MCF 10A (cell line): ENCODE measurements around the gene GTSE1. TPM values are rescaled to one million over a fixed set of nuclear protein-coding genes. Genes with fewer than 3 reads are reported as not detected.

Source experiments
- BruUV-seq: library from RNA; stranded (reverse); fragments of 400-500 nt; replicated peaks from 2 replicates; lab custom pipeline; 2021; lab: Mats Ljungman, UMichigan
- CTCF ChIA-PET: fragments of 300-600 bp; sonication (Branson Sonifier 250); formaldehyde crosslinking; extraction: SDS; loops from one replicate; lab custom pipeline; 2021; ENCODE audit warnings: antibody characterized with exemption, inconsistent platforms; lab: Yijun Ruan, JAX
- POLR2A ChIA-PET: fragments of 300-600, 350-650 bp; sonication (Branson Sonifier 250); formaldehyde crosslinking; extraction: SDS; loops from one replicate; lab custom pipeline; 2020; ENCODE audit warnings: antibody characterized with exemption, inconsistent platforms; lab: Yijun Ruan, JAX
- DNase-seq: peaks from one replicate; pipeline ENCODE4 v3.0.0-alpha.2; 2018; ENCODE audit not compliant: unreplicated experiment
- H3K27ac Mint-ChIP-seq: one replicate; pipeline ENCODE4 v1.8.0; 2022; ENCODE audit warnings: mild to moderate bottlenecking, low read depth, mixed read lengths; ENCODE audit not compliant: unreplicated experiment
- H3K27me3 Mint-ChIP-seq: one replicate; pipeline ENCODE4 v1.8.0; 2022; ENCODE audit warnings: mixed read lengths; ENCODE audit not compliant: insufficient read depth, unreplicated experiment
- H3K36me3 Mint-ChIP-seq: one replicate; pipeline ENCODE4 v1.8.0; 2022; ENCODE audit warnings: mild to moderate bottlenecking, moderate library complexity, mixed read lengths; ENCODE audit not compliant: insufficient read depth, unreplicated experiment
- H3K4me1 Mint-ChIP-seq: one replicate; pipeline ENCODE4 v1.8.0; 2022; ENCODE audit warnings: mixed read lengths; ENCODE audit not compliant: insufficient read depth, unreplicated experiment
- H3K4me3 Mint-ChIP-seq: one replicate; pipeline ENCODE4 v1.8.0; 2022; ENCODE audit warnings: mild to moderate bottlenecking, moderate library complexity, mixed read lengths; ENCODE audit not compliant: unreplicated experiment
- H3K9me3 Mint-ChIP-seq: one replicate; pipeline ENCODE4 v1.8.0; 2022; ENCODE audit warnings: mixed read lengths; ENCODE audit not compliant: unreplicated experiment
- CTCF ChIP-seq: fragments of 200-600 bp; IDR thresholded peaks from one replicate; pipeline ENCODE4 v1.8.0; 2022; ENCODE audit warnings: antibody characterized with exemption, mild to moderate bottlenecking; ENCODE audit not compliant: unreplicated experiment
- intact Hi-C: fragments of 100-400 bp; cut with micrococcal nuclease; formaldehyde crosslinking; loops from 2 replicates; pipeline ENCODE4 v1.14.1; 2022
- total RNA-seq: library from RNA; stranded (reverse); gene quantifications from 2 replicates; pipeline ENCODE4 v1.2.3, GENCODE V29; 2022

GTSE1 gene
- total RNA-seq, 1 experiment from 2014 or later, result 19.9 TPM

- intact Hi-C loops, result no loop called here
- H3K9me3 Mint-ChIP-seq, result no peaks in the 10 kb centered on the region
- DNase-seq, result no peak
- H3K36me3 Mint-ChIP-seq, result peaks cover 43% of the 10 kb centered on the region
- H3K4me3 Mint-ChIP-seq, result no peak overlapping the region
- TF ChIP-seq CTCF, result no peak
- no peak overlapping the region for H3K27ac Mint-ChIP-seq
- no peaks in the 10 kb centered on the region for H3K27me3 Mint-ChIP-seq
- POLR2A ChIA-PET, result interaction anchor here (1.0 to 1.7 kb wide), 2 partner anchors 8 to 26 kb away, joined by 3 to 6 read pairs; partner anchors contain the start of gene CDPF1
- CTCF ChIA-PET, result interaction anchor here (1.1 to 1.5 kb wide), 2 partner anchors 8 to 155 kb away, joined by 3 to 6 read pairs; partner anchors contain the start of gene TTC38
- H3K4me1 Mint-ChIP-seq, result no peaks in the 10 kb centered on the region
- no TSS peak for BruUV-seq
These were observed 20.1 kb upstream of the GTSE1 start for GRCh38 chr22:46276563-46276962.

- Mint-ChIP-seq H3K27me3 (no peaks in the 10 kb centered on the region), H3K4me3 (no peak overlapping the region), H3K4me1 (no peaks in the 10 kb centered on the region), H3K36me3 (peaks cover 58% of the 10 kb centered on the region), H3K27ac (no peak overlapping the region), H3K9me3 (no peaks in the 10 kb centered on the region)
- POLR2A ChIA-PET, result interaction anchor here (0.6 kb wide), 1 partner anchor 715 kb away, joined by 4 read pairs; no protein-coding TSS in a partner anchor
- DNase-seq, result no peak
- TF ChIP-seq CTCF, result no peak
- intact Hi-C loops, result no loop called here
- CTCF ChIA-PET, result interaction anchor here (0.9 to 1.2 kb wide), 2 partner anchors 14 to 36 kb away, joined by 3 to 4 read pairs; no protein-coding TSS in a partner anchor
- BruUV-seq, result no TSS peak
These were observed 17.7 kb upstream of the GTSE1 start for GRCh38 chr22:46278656-46279645.

GRCh38 chr22:46280063-46280817 lies 16.4 kb upstream of the GTSE1 start:
- H3K27me3 Mint-ChIP-seq, result no peaks in the 10 kb centered on the region
- H3K36me3 Mint-ChIP-seq, result peaks cover 60% of the 10 kb centered on the region
- no peak for DNase-seq
- H3K4me1 Mint-ChIP-seq, result no peaks in the 10 kb centered on the region
- BruUV-seq, result no TSS peak
- intact Hi-C loops, result no loop called here
- TF ChIP-seq CTCF, result no peak
- CTCF ChIA-PET, result interaction anchor here (0.6 to 1.0 kb wide), 4 partner anchors 12 to 158 kb away, joined by 3 to 4 read pairs (median 3); partner anchors contain the start of gene TTC38
- no peak overlapping the region for H3K27ac Mint-ChIP-seq
- H3K9me3 Mint-ChIP-seq, result no peaks in the 10 kb centered on the region
- POLR2A ChIA-PET, result interaction anchor here (0.6 to 0.9 kb wide), 4 partner anchors 12 to 278 kb away, joined by 3 to 4 read pairs (median 3); partner anchors contain the start of genes TRMU and TTC38
- H3K4me3 Mint-ChIP-seq, result no peak overlapping the region
